HG03175 (cell line): ENCODE results near the gene SF3B3.
A peak's percentile ranks its signal among the peaks of the same experiment; 100 is the strongest.

Source experiments
- ATAC-seq: cut with Tn5 transposase; IDR thresholded peaks from one replicate; pipeline ENCODE4 v1.9.1; 2021; ENCODE audit warnings: mild to moderate bottlenecking, moderate library complexity; ENCODE audit not compliant: unreplicated experiment

The SF3B3 gene

DNA sequence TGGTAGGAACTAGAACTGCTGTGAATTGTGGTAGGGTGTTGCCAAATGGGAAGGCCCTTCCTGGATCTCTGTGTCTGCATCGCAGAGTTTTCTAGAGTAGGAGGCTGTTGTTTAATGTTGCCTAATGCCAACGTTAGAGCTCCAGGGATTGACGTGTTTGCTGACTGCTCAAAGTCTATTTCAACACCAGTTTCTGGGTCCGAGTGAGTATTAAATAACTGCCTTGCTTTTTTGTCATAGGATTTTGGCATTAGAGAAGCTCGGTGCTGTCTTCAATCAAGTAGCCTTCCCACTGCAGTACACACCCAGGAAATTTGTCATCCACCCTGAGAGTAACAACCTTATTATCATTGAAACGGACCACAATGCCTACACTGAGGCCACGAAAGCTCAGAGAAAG lies 40.0 kb downstream of the SF3B3 start:
- no peak for ATAC-seq

DNA sequence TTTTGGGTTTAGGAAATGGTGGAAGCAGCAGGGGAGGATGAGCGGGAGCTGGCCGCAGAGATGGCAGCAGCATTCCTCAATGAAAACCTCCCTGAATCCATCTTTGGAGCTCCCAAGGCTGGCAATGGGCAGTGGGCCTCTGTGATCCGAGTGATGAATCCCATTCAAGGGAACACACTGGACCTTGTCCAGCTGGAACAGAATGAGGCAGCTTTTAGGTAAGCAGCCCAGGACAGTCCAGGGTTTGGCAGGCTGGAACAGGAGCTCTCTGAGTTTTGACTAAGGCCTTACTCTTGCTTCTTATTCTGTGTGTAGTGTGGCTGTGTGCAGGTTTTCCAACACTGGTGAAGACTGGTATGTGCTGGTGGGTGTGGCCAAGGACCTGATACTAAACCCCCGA lies 41.4 kb downstream of the SF3B3 start:
- ATAC-seq = no peak

DNA sequence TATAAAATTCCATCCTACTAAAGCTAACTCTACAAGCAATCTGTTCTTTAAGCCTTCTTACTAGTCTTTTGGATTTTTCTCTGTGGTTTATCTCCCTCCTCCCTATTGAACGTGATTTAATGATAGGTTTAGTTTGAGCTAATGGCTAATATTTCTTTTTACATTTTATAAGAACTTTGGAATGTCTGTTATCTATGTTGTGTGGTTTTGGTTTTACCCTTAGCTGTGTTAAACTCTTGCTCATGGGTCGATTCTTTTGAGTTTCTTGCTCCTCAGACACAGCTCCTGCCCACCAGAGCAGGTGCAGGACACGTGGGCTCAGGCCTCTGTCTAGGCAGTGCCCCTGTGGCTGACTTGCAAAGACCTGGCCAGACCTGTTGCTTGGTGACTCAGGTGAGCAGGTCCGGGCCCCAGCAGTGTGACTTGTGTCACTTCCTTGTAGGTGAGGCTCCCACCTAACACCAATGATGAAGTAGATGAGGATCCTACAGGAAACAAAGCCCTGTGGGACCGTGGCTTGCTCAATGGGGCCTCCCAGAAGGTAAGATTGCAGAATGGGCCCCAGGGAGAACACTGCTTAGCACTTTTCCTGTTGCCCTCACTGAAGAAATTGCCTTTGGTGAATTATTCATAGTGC lies 45.1 kb downstream of the SF3B3 start:
- ATAC-seq = no peak

DNA sequence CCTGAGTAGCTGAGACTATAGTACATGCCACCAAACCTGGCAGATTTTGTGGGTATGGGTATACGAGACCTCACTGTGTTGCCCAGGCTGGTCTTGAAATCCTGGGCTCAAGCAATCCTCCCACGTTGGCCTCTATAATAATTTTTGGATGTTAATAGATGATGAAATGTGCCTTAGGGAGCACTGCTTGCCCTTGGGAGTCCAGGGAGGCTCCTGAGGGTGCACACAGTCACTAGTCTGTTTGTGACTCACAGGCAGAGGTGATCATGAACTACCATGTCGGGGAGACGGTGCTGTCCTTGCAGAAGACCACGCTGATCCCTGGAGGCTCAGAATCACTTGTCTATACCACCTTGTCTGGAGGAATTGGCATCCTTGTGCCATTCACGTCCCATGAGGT lies 46.1 kb downstream of the SF3B3 start:
- no peak for ATAC-seq

DNA sequence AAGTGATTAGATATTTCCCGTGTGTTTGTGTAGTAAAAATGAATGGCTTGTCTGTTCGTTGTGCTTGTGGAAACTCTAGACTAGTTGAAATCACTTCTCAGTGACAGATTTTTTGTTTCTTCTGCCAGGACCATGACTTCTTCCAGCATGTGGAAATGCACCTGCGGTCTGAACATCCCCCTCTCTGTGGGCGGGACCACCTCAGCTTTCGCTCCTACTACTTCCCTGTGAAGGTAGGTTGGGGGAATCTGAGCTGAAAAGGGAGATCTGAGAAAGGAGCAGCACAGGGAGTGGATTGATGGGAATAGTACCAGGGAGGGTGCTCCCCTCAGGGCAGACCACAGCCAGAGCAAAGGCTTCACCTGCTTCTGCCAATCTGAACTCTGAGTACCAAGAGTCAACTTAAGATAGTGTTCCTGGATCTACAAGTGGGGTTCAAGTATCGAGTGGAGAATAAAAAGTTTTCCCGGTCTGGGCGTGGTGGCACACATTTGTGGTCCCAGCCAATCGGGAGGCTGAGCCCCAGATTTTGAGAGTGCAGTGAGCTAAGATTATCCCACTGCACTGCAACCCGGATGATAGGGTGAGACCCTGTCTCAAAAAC lies 47.5 kb downstream of the SF3B3 start:
- ATAC-seq = no peak

DNA sequence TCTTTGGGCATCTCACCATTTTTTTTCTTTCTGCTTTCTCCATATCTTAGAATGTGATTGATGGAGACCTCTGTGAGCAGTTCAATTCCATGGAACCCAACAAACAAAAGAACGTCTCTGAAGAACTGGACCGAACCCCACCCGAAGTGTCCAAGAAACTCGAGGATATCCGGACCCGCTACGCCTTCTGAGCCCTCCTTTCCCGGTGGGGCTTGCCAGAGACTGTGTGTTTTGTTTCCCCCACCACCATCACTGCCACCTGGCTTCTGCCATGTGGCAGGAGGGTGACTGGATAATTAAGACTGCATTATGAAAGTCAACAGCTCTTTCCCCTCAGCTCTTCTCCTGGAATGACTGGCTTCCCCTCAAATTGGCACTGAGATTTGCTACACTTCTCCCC lies 48.0 kb downstream of the SF3B3 start:
- no peak for ATAC-seq

DNA sequence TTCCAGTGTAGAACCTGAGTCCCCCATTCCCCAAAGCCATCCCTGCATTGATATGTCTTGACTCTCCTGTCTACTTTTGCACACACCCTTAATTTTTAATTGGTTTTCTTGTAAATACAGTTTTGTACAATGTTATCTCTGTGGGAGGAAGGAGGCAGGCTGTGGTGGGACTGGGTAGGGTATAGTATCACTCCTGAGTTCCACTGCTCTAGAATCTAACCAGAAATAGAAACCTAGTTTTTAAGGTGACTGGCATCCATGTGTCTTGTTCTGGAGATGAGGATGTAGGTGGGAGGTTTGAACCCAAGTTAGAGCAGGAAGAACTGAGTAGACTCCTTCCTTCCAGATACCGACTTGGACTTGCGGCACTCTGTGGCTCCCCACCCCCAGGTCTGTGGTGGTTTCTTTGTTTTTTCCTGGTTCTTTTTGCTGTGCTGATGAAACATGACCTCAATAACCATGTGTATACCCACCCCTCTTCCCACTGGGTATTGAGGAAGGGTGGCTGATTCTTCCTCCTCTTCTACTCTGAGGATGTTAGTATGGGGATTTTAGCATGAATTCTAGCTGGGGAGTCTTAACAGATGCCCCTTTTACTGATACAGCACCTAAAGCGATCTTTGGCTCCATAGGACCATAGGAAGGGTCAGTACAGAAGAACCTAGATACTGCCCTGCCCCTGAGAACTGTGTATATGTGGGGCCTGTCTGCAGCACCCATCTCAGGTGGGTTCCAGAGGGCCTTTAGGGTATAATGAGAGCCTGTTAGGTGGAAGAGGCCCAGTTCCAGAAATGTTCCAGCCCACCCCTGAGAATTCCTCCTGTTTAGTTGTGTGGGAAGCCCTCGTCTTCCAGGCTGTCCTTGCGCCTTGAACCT lies 48.7 kb downstream of the SF3B3 start:
- ATAC-seq = no peak

DNA sequence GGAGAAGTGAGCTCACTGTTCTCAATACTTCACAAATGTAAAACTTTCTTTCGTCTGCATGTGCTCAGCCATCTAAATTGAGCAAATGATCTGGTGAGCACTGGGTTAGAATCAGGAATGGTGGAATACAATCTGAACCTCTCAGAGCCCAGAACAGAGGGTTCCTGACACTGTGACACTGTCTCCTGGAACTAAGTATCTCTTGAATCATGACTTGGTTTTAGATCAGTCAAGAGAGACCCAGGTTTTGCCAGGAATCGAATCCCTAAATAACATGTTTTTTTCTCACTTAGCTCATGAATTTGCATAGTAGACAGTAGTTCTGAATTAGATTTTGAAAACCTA lies 49.3 kb downstream of the SF3B3 start:
- ATAC-seq = no peak

DNA sequence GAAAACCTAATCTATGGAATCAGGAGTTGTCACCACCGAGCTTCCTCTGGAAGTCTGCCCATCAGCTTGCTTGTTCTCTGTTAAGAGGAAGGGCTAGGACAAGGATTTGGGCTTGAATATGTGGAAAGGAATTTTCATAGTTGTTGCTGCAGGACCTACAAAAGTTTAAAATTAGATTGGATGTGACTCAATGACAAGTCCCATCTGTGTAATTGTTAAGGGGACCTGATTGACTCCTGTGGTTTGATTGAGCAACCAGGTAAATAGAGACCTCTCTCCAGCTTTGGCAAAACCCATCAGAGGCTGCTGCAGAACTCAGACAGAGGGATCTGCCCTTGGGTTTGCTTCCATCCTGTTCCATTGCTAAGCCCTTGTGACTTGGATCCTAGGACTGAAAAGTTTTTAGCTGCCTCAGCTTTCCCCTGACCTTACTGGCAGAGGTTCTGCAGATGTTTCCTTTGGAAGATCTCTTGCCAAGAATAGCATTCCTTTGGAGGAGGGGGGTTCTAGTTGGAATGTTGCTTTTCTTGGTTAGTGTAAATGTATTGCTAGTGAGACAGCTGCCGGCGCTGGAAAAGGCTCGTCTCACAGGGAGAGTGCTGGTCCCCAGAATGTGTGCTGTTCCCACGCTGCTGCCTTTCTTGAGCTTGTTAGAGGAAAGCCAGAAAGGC lies 50.0 kb downstream of the SF3B3 start:
- no peak for ATAC-seq

DNA sequence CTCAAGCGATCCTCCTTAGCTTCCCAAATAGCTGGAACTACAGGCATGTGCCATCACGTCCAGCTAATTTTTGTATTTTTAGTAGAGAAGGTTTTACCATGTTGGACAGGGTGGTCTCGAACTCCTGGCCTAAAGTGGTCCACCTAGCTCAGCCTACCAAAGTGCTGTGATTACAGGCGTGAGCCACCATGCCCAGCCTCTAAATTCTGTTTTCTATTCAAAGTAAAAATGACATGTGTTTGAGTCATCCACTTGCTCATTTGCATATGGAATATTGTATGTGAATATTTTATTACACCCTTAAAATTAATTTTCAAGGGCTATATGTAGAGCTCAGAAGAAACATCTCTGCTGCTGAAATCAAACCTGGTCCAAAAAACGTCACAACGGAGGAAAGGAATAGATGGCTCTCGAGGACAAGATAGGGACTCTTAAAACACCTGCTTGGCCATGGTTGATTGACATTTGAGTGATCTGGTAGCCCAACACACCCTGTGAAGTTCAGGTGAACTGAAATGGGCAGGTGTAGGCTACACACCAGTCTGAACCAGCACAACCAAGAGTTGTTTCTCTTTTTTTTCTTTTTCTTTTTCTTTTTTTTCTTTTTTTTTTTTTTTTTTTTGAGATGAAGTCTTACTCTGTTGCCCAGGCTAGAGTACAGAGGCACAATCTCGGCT lies 51.1 kb downstream of the SF3B3 start:
- no peak for ATAC-seq

DNA sequence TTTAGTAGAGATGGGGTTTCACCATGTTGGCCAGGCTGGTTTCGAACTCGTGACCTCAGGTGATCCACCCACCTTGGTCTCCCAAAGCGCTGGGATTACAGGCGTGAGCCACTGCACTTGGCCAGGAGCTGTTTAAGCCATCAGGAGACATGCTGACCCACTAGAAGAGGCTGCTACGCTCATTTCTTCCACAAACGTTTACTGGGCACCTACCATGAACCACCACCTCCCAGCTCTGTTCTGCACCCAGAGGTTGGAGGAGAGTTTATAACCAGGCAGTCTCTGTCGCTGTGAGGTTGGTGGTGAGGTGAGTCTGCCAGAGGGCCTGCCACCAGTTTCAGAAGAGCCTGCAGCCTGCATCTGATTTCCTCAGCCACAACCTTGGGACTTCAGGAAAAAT lies 51.8 kb downstream of the SF3B3 start:
- ATAC-seq = no peak

DNA sequence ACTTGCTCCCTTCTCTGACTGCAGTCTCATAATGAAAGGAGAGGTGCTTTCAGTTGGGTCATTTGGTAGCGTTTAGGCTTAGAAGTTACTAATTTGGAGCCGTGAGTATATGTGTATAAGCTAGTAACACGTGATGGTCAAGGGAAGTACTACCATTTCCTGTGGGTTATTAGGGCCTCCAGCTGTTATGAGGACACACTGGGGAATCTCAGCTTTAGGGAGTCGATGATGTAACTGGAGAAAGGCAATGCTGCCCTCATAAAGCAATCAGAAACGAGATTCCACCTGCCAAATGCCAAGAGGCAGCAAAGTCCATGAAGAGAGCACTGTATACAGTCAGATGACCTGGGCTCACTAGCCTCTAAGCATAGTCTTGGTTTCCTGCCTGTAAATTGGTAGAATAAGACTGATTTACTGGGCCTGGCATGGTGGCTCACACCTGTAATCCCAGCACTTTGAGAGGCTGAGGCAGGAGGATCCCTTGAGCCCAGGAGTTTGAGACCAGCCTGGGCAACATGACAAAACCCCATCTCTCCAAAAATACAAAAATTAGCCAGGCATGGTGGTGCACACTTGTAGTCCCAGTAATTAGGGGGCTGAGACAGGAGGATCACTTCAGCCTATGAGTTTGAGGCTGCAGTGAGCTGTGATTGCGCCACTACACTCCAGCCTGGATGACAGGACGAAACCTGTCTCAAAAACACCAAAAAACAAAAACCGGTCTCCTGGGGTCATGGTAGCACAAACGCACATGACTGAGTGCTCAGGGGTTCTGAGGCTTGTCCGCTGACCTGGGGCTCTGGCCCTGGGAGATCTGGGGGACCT lies 53.0 kb downstream of the SF3B3 start:
- peak; percentile 76 for ATAC-seq

DNA sequence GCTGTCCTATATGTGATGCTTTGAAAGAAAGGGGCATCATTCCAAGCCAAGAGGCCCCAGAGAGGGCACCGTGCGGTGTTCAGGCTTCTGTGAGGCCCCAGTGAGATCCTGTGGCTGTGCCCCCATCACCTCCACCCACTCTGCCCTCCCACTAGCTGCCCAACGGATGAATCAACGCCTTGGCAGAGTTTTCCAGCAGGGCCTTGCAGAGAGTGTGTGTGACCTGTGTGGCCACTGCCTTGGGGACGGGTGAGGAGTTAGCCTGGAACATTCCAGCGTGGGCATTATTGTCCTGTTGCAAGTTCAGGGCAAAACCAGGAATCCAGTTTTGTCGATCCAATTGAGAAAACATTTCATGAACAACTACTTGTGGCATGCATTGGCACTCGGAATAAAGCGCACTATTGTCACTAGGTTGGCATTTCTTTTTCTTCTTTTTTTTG lies 53.7 kb downstream of the SF3B3 start:
- no peak for ATAC-seq

DNA sequence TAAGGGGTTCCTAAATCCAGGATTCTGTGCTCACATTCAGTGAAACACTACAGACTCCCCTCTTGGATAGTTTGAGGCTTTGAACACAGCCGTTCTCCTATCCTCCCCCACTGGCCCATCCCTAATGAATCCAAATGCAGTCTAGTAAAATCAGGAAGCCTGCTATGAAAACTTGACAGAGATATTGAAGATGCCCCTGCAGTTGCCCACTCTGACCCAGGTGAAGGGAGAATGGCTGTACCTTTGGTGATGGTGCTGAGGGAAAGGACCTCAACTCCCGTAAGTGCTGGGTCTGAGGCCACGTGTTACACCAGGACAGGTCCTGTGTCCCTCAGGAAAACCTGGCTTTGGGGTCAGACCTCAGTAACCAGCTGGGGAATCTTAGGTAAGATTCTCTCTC lies 54.4 kb downstream of the SF3B3 start:
- ATAC-seq = no peak

DNA sequence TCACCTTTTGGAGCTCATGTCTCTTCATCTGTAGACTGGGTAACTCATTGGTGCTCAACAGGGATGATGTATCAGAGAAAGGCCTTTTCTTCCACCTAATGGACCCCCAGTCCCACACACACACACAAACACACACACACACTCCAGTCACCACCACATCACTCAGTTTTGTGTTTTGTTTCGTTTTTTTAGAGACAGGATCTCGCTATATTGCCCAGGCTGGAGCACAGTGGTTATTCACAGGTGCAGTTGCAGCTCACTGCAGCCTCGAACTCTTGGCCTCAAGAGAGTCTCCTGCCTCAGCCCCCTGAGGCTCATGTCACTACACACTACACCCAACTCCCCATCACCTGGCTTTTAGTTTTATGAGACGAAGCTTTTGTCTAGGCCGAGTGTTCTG lies 55.6 kb downstream of the SF3B3 start:
- no peak for ATAC-seq

DNA sequence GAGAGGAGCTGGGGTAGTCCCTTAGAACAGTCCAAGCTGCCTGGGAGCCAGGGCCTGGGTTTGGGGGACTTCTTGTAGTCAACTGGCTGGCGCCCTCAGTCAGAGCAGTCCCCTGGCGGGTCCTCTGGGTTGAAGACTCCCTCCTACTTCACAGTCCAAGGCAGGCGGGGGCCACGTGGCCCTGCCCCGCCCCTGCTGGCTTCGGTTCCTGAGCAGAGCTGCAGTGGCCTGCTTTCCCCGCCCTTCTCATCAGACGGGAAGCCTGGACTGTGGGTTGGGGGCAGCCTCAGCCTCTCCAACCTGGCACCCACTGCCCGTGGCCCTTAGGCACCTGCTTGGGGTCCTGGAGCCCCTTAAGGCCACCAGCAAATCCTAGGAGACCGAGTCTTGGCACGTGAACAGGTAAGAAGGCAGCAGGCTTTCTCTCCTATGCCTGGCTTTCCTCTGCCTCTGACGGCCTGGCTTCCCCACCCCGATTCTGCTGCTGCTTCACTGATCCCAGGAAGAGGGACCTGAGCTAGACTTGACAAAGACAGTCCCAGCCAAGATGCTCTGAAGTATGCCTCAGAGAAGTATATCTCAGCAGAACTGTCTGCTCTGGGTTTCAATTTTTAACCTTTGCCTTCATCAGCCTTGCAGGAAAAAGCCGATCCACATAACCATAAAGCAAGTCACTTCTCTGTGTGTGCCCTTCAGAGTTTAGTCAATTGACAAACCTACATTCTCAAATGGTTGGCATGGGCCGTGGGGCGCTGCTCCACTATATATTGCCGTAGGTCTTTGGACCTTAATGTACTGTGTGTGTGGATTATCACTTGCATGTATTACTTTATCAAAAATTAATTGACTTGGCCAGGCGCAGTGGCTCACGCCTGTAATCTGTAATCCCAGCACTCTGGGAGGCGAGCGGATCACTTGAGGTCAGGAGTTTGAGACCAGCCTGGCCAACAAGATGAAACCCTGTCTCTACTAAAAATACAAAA lies 56.3 kb downstream of the SF3B3 start:
- no peak for ATAC-seq

DNA sequence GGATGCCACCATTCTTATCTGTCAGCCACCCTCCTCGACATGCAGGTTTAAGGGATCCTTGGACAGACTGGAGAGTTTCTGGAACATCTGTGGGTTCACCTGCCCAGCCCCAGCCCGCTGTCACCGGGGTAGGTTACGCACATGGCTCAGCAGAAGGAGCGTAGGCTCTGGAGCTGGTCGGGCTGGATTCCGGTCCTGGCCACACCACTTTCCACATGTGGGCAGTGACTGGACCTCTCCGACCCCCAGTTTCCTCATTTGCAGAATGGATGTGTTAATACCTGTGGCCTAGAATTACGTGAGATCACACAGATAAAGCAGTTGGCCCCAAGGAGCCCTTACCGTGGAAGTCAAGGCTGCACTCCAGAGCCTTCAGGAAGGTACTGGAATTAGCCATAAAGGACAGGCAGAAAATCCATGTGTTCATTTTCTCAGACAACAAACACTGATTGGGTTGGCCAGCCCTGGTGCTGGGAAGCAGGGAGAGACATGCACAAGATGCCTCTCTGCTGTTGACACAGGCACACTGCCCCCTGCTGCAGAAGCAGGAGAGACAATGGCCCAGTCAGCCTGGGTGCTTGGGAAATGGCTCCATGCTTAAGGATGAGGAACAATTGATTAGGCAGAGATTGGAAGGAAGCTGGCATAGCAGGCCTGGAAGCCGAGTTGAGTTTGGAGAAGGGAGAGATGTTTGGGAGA lies 58.8 kb downstream of the SF3B3 start:
- no peak for ATAC-seq

DNA sequence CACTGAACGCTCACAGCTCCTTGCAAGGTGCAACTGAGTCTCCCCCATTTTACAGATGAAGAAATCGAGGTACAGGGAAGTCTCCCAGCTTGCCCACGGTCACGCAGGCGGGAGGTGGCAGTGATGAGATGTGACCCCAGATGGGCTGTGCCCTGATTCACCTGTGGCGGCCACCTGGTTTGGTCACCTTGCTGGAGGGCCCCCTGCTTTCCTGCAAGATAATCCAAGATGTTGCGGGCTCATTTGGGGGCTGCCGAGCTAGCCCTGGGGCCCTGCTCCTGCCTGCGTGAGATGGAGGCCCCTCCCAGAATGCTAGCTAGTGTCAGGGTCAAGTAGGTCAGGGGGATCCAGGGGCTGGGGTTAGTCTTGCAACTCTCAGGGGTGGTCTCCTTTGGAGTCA lies 63.1 kb downstream of the SF3B3 start:
- no peak for ATAC-seq
